HCT116 (cell line): ENCODE data around the gene DLL1. TPM values are rescaled to one million over a fixed set of nuclear protein-coding genes. Genes with fewer than 3 reads are reported as not detected.

Source experiments
- ATAC-seq: fragments of 200-7000 bp; cut with Tn5 transposase; 2 replicates; pipeline ENCODE4 v1.9.1; 2020; ENCODE audit warnings: mild to moderate bottlenecking, moderate library complexity
- BruUV-seq: library from RNA; stranded (reverse); fragments of 400-500 nt; replicated peaks from 2 replicates; lab custom pipeline; 2021; lab: Mats Ljungman, UMichigan
- CTCF ChIA-PET: fragments of 300-600 bp; sonication (Branson Sonifier 250); formaldehyde crosslinking; loops from one replicate; lab custom pipeline; 2021; ENCODE audit warnings: antibody characterized with exemption; lab: Charles Lee
- POLR2A ChIA-PET: fragments of 300-600, 350-600 bp; sonication (Branson Sonifier 250); formaldehyde crosslinking; loops from one replicate; lab custom pipeline; 2021; ENCODE audit warnings: antibody characterized with exemption; lab: Charles Lee
- RAD21 ChIA-PET, 2 experiments: fragments of 300-600 bp; sonication (Branson Sonifier 250); formaldehyde crosslinking; loops; one replicate each; lab custom pipeline; 2023; ENCODE audit warnings: low total read pairs in 2 of 2; ENCODE audit not compliant: uncharacterized antibody in 2 of 2, unreplicated experiment in 2 of 2, low non-redundant PET in 1 of 2; lab: Charles Lee
- DNase-seq: peaks from one replicate; pipeline ENCODE4 v3.0.0-alpha.2; 2010; ENCODE audit warnings: low read depth, low spot score
- H2AFZ ChIP-seq: fragments of 200-600 bp; shearing (Covaris generic), sonication (generic); 2 replicates; pipeline ENCODE4 v1.6.1; 2017; ENCODE audit warnings: low read depth, mixed run types, mixed read lengths, antibody characterized with exemption, low read length; ENCODE audit not compliant: poor library complexity, severe bottlenecking
- H3K27ac ChIP-seq: 2 replicates; pipeline ENCODE4 v1.5.1; 2012; ENCODE audit warnings: low read depth, low read length
- H3K27me3 ChIP-seq: fragments of 200-600 bp; sonication (generic); 2 replicates; pipeline ENCODE4 v1.6.1; 2016; ENCODE audit warnings: mixed run types, low read length, mixed read lengths; ENCODE audit not compliant: insufficient read depth
- H3K36me3 ChIP-seq, 2 experiments: fragments of 200-500 bp in 1 of 2; fragments of 200-600 bp in 1 of 2; sonication (Bioruptor generic) in 1 of 2; sonication (generic) in 1 of 2; 2 replicates each; pipeline versions ENCODE4 v1.5.1 to v1.6.1; 2014 to 2016; ENCODE audit warnings: low read length in 2 of 2, inconsistent platforms in 1 of 2, mixed read lengths in 1 of 2, mixed run types in 1 of 2; ENCODE audit not compliant: insufficient read depth in 2 of 2, control insufficient read depth in 1 of 2
- H3K4me1 ChIP-seq, 2 experiments: fragments of 200-600 bp in 1 of 2; sonication (generic) in 1 of 2; 2 replicates each; pipeline versions ENCODE4 v1.5.1 to v1.6.1; 2012 to 2017; ENCODE audit warnings: low read length in 2 of 2, inconsistent platforms in 1 of 2, mild to moderate bottlenecking in 1 of 2, mixed read lengths in 1 of 2, mixed run types in 1 of 2, moderate library complexity in 1 of 2; ENCODE audit not compliant: insufficient read depth in 2 of 2, control insufficient read depth in 1 of 2
- H3K4me2 ChIP-seq: fragments of 200-600 bp; sonication (generic); 2 replicates; pipeline ENCODE4 v1.6.1; 2017; ENCODE audit warnings: mixed run types, low read length, mixed read lengths
- H3K4me3 ChIP-seq, 2 experiments: fragments of 200-600 bp in 1 of 2; sonication (generic) in 1 of 2; replicated peaks in 1 of 2; 2 replicates each; pipeline ENCODE4 v1.5.1; 2011 to 2016; ENCODE audit warnings: low read length in 2 of 2, control low read depth in 1 of 2, low read depth in 1 of 2, mild to moderate bottlenecking in 1 of 2, mixed read lengths in 1 of 2, mixed run types in 1 of 2
- H3K79me2 ChIP-seq: fragments of 200-600 bp; sonication (generic); 2 replicates; pipeline ENCODE4 v1.6.1; 2017; ENCODE audit warnings: mild to moderate bottlenecking, mixed run types, low read length, moderate library complexity, mixed read lengths; ENCODE audit not compliant: insufficient read depth
- H3K9ac ChIP-seq: fragments of 200-600 bp; sonication (generic); 2 replicates; pipeline ENCODE4 v1.6.1; 2016; ENCODE audit warnings: low read length, mixed read lengths
- H3K9me2 ChIP-seq: fragments of 200-600 bp; sonication (generic), shearing (Covaris generic); 2 replicates; pipeline ENCODE4 v1.6.1; 2017; ENCODE audit warnings: mixed run types, mild to moderate bottlenecking, moderate library complexity; ENCODE audit not compliant: insufficient read depth
- H3K9me3 ChIP-seq, 2 experiments: fragments of 200-500 bp in 1 of 2; fragments of 200-600 bp in 1 of 2; sonication (Bioruptor generic) in 1 of 2; sonication (generic) in 1 of 2; 2 replicates each; pipeline ENCODE4 v1.6.1; 2014 to 2017; ENCODE audit warnings: low read length in 2 of 2, mixed read lengths in 2 of 2, inconsistent platforms in 1 of 2, low read depth in 1 of 2, mild to moderate bottlenecking in 1 of 2, mixed run types in 1 of 2, moderate library complexity in 1 of 2; ENCODE audit not compliant: control insufficient read depth in 1 of 2, insufficient read depth in 1 of 2
- H4K20me1 ChIP-seq: fragments of 200-600 bp; sonication (generic), shearing (Covaris generic); 2 replicates; pipeline ENCODE4 v1.6.1; 2017; ENCODE audit warnings: mixed run types, mild to moderate bottlenecking, moderate library complexity; ENCODE audit not compliant: insufficient read depth
- CBX3 ChIP-seq: IDR thresholded peaks from 2 replicates; pipeline ENCODE4 v1.6.1; 2012; ENCODE audit warnings: low read depth
- CEBPB ChIP-seq: IDR thresholded peaks from 2 replicates; pipeline ENCODE4 v1.6.1; 2012; ENCODE audit warnings: low read depth
- ELF1 ChIP-seq: IDR thresholded peaks from 2 replicates; pipeline ENCODE4 v1.6.1; 2012; ENCODE audit warnings: low read depth, borderline replicate concordance
- EZH2 ChIP-seq: fragments of 200-600 bp; sonication (generic); IDR thresholded peaks from 2 replicates; pipeline ENCODE4 v1.6.1; 2017; ENCODE audit warnings: antibody characterized with exemption, mixed run types
- FOSL1 ChIP-seq: IDR thresholded peaks from 2 replicates; pipeline ENCODE4 v1.6.1; 2012; ENCODE audit warnings: low read depth
- JUND ChIP-seq: IDR thresholded peaks from 2 replicates; pipeline ENCODE4 v1.6.1; 2012
- POLR2A ChIP-seq: IDR thresholded peaks from 2 replicates; pipeline ENCODE4 v1.7.0; 2011; ENCODE audit warnings: borderline replicate concordance; ENCODE audit not compliant: insufficient read depth, insufficient read length; ENCODE audit errors: extremely low read depth
- RAD21 ChIP-seq: IDR thresholded peaks from 2 replicates; pipeline ENCODE4 v1.6.1; 2012; ENCODE audit warnings: low read depth, mild to moderate bottlenecking
- SIN3A ChIP-seq: IDR thresholded peaks from 2 replicates; pipeline ENCODE4 v1.6.1; 2012; ENCODE audit warnings: low read depth
- SP1 ChIP-seq: IDR thresholded peaks from 2 replicates; pipeline ENCODE4 v1.6.1; 2012; ENCODE audit warnings: low read depth
- TCF7L2 ChIP-seq: IDR thresholded peaks from 2 replicates; pipeline ENCODE4 v1.7.0; 2011; ENCODE audit warnings: borderline replicate concordance, inconsistent platforms; ENCODE audit not compliant: insufficient read depth, insufficient read length; ENCODE audit errors: extremely low read depth
- ZFX ChIP-seq: fragments of 450-650 bp; IDR thresholded peaks from 2 replicates; pipeline ENCODE4 v1.6.1; 2017
- ZNF274 ChIP-seq: fragments of 200-500 bp; sonication (Bioruptor generic); IDR thresholded peaks from 2 replicates; pipeline ENCODE4 v1.6.1; 2014; ENCODE audit warnings: mild to moderate bottlenecking, low read depth, low read length, inconsistent platforms
- intact Hi-C: fragments of 100-400 bp; cut with micrococcal nuclease; formaldehyde crosslinking; loops from 2 replicates; pipeline ENCODE4 v1.10.0; 2022
- total RNA-seq: library from RNA; stranded (reverse); gene quantifications from one replicate; pipeline ENCODE4 v1.2.1, GENCODE V29; 2021; ENCODE audit not compliant: unreplicated experiment
- TF ChIP-seq, protein P1 (sequence below): IDR thresholded peaks from 2 replicates; pipeline ENCODE4 v1.6.1; 2012
- TF ChIP-seq, protein P2 (sequence below), 3 experiments: fragments of 200-600 bp in 1 of 3; sonication (generic) in 1 of 3; IDR thresholded peaks in 2 of 3; conservative IDR thresholded peaks in 1 of 3; 2 replicates each; pipeline ENCODE4 v1.5.1; 2012 to 2017; ENCODE audit warnings: low read depth in 2 of 3, low read length in 2 of 3, antibody characterized with exemption in 1 of 3, borderline replicate concordance in 1 of 3, control low read depth in 1 of 3, mild to moderate bottlenecking in 1 of 3, mixed read lengths in 1 of 3, mixed run types in 1 of 3, moderate library complexity in 1 of 3; ENCODE audit not compliant: insufficient read depth in 1 of 3

The DLL1 gene
- total RNA-seq, 1 experiment from 2014 or later = 5.3 TPM

GRCh38 chr6:170236131-170236836, 54.6 kb downstream of the DLL1 start:
- no TSS peak for BruUV-seq
- H3K4me3 ChIP-seq = no peak overlapping the region
- ChIA-PET CTCF (no interaction called here), POLR2A (no interaction called here), RAD21 (no interaction called here)
- ATAC-seq (no peak), DNase-seq (no peak)
- intact Hi-C loops = no loop called here
- H4K20me1 ChIP-seq = no peaks in the 10 kb centered on the region
- no peaks in the 10 kb centered on the region for H3K9me3 ChIP-seq
- H3K9ac ChIP-seq = no peak overlapping the region
- H3K4me1 ChIP-seq = no peaks in the 10 kb centered on the region
- H2AFZ ChIP-seq = no peak overlapping the region
- H3K79me2 ChIP-seq = no peaks in the 10 kb centered on the region
- H3K27ac ChIP-seq = no peak overlapping the region
- TF ChIP-seq SP1 (no peak), TCF7L2 (no peak), ELF1 (no peak), POLR2A (no peak)
- TF ChIP-seq, protein P1, sequence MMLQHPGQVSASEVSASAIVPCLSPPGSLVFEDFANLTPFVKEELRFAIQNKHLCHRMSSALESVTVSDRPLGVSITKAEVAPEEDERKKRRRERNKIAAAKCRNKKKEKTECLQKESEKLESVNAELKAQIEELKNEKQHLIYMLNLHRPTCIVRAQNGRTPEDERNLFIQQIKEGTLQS = no peak
- H3K27me3 ChIP-seq = no peaks in the 10 kb centered on the region
- H3K4me2 ChIP-seq = no peak overlapping the region
- no peaks in the 10 kb centered on the region for H3K36me3 ChIP-seq
- H3K9me2 ChIP-seq = no peaks in the 10 kb centered on the region

- Histone ChIP-seq H4K20me1 (no peaks in the 10 kb centered on the region), H3K27ac (no peak overlapping the region), H3K4me2 (no peak overlapping the region), H3K9me2 (no peaks in the 10 kb centered on the region), H3K4me3 (no peak overlapping the region), H3K9ac (no peak overlapping the region), H3K36me3 (no peaks in the 10 kb centered on the region)
- no peak for DNase-seq
- TF ChIP-seq CEBPB (no peak), EZH2 (no peak), ZNF274 (no peak), JUND (no peak), SP1 (no peak), SIN3A (no peak), FOSL1 (no peak), CBX3 (no peak), TCF7L2 (no peak), ZFX (no peak), RAD21 (no peak)
- TF ChIP-seq, protein P1 = no peak
- TF ChIP-seq, protein P2, sequence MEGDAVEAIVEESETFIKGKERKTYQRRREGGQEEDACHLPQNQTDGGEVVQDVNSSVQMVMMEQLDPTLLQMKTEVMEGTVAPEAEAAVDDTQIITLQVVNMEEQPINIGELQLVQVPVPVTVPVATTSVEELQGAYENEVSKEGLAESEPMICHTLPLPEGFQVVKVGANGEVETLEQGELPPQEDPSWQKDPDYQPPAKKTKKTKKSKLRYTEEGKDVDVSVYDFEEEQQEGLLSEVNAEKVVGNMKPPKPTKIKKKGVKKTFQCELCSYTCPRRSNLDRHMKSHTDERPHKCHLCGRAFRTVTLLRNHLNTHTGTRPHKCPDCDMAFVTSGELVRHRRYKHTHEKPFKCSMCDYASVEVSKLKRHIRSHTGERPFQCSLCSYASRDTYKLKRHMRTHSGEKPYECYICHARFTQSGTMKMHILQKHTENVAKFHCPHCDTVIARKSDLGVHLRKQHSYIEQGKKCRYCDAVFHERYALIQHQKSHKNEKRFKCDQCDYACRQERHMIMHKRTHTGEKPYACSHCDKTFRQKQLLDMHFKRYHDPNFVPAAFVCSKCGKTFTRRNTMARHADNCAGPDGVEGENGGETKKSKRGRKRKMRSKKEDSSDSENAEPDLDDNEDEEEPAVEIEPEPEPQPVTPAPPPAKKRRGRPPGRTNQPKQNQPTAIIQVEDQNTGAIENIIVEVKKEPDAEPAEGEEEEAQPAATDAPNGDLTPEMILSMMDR (IDR thresholded peaks at IDR 0.05 in 2 of 3, conservative IDR thresholded peaks at IDR 0.05 in 1 of 3; ENCODE audit: borderline replicate concordance in 1 of 3, insufficient read depth in 1 of 3, low read depth in 2 of 3, low read length in 2 of 3) = no peak
- TF ChIP-seq, all 23 proteins: peak for 0
- no peaks in the 10 kb centered on the region for H3K9me3 ChIP-seq
- H3K79me2 ChIP-seq = no peaks in the 10 kb centered on the region
- ChIA-PET POLR2A (no interaction called here), RAD21 (no interaction called here), CTCF (no interaction called here)
- H3K4me1 ChIP-seq = no peaks in the 10 kb centered on the region
- intact Hi-C loops = no loop called here
- H2AFZ ChIP-seq = no peak overlapping the region
- ATAC-seq = no peak
- no TSS peak for BruUV-seq
- no peaks in the 10 kb centered on the region for H3K27me3 ChIP-seq
These were observed 55.3 kb downstream of the DLL1 start for GRCh38 chr6:170235391-170236125.
